ENCODE measurements around the gene LAD1.

GRCh38 chr1:201349092-201349491, 50.0 kb downstream of the LAD1 start:
- TF ChIP-seq BCL6 (CRISPR knock-in tag; IDR thresholded peaks at IDR 0.05) (no peak), AHR (CRISPR knock-in tag; IDR thresholded peaks at IDR 0.05) (no peak), ZC3H13 (CRISPR knock-in tag; IDR thresholded peaks at IDR 0.05) (no peak), NFIC (IDR thresholded peaks at IDR 0.05; ENCODE audit: low read length) (no peak), ZZZ3 (CRISPR knock-in tag; IDR thresholded peaks at IDR 0.05; ENCODE audit: borderline replicate concordance) (no peak), ZBTB49 (CRISPR knock-in tag; IDR thresholded peaks at IDR 0.05; ENCODE audit: borderline replicate concordance) (no peak), ZNF615 (CRISPR knock-in tag; IDR thresholded peaks at IDR 0.05; ENCODE audit: borderline replicate concordance) (no peak), EZH2 (conservative IDR thresholded peaks at IDR 0.05; ENCODE audit: low read depth, low read length) (no peak), ZNF501 (CRISPR knock-in tag; IDR thresholded peaks at IDR 0.05) (no peak), MXD4 (CRISPR knock-in tag; IDR thresholded peaks at IDR 0.05) (no peak), SMAD1 (CRISPR knock-in tag; IDR thresholded peaks at IDR 0.05; ENCODE audit: borderline replicate concordance, low read depth) (no peak)
- TF ChIP-seq, protein P1, sequence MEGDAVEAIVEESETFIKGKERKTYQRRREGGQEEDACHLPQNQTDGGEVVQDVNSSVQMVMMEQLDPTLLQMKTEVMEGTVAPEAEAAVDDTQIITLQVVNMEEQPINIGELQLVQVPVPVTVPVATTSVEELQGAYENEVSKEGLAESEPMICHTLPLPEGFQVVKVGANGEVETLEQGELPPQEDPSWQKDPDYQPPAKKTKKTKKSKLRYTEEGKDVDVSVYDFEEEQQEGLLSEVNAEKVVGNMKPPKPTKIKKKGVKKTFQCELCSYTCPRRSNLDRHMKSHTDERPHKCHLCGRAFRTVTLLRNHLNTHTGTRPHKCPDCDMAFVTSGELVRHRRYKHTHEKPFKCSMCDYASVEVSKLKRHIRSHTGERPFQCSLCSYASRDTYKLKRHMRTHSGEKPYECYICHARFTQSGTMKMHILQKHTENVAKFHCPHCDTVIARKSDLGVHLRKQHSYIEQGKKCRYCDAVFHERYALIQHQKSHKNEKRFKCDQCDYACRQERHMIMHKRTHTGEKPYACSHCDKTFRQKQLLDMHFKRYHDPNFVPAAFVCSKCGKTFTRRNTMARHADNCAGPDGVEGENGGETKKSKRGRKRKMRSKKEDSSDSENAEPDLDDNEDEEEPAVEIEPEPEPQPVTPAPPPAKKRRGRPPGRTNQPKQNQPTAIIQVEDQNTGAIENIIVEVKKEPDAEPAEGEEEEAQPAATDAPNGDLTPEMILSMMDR (CRISPR knock-in tag; IDR thresholded peaks at IDR 0.05) = no peak

All from HepG2 (cell line).